GM19099 (cell line): Measurements from ENCODE around the gene ETDC.

ENCODE experiments used
- POLR2A ChIP-seq: IDR thresholded peaks from 3 replicates; pipeline ENCODE4 v1.6.1; 2011; ENCODE audit warnings: low read depth; ENCODE audit not compliant: insufficient read length; ENCODE audit errors: extremely low read depth

Gene ETDC

DNA sequence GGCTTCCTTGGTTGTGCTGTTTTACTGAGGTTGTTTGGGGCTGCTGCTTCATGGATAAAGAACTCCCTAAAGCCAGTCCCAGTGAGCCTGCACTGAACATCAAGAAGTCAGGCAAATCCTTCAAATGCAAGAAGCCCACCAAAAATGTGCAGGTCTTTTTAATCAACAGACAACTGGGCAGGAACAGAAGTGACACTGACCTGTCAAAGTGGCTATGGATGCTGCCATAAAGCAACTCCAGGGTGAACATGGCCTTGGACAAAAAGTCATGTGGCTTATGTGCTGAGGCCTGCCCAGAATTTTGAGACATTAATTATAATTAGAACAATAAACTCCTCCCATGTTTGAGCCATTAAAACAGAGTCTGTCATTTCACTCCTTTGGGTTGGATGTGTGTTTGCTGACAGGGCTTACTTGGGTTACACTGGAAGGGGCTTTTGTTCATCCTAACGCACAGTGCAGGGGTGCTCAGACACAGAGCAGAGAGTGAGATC is at the start of gene ETDC:
TSS of gene ETDC (plus strand) at position 51 of the 494 bp plus-strand sequence. CDS start at position 51, 0 bp downstream.
- no peak for TF ChIP-seq POLR2A

DNA sequence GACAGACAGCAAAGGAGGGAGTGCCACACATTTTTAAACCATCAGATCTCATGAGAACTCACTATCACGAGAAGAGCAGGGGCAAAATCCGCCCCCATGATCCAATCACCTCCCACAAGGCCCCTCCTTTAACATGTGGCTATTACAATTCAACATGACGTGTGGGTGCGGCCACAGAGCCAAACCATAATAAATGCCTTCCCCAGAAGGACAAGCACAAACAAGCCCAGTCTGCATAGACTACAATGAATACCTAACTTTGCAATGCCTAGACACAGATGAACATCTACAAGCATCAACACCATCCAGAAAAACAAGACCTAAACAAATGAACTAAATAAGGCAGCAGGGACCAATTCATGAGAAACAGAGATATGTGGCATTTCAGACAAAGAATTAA is 45.1 kb upstream of the ETDC start:
- TF ChIP-seq POLR2A: no peak

DNA sequence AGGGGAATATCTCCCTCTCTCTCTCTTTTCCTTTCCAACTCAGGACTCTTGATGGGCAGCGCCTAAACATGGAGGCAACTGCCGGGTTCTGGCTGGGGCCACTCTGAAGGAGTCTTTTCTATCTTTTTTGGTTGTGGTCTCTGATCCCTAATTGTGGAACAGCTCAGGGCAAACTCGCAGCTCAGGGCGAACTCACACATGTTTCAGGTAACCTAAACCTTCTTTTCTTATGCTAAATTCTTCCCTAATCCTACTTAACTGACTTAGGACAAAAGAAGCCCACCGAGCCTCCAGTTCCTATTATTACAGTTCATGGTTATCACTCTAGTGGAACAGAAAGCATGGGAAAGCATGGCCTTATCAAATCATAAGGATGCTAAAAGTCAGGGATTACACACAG is 36.1 kb upstream of the ETDC start:
- TF ChIP-seq POLR2A: no peak

DNA sequence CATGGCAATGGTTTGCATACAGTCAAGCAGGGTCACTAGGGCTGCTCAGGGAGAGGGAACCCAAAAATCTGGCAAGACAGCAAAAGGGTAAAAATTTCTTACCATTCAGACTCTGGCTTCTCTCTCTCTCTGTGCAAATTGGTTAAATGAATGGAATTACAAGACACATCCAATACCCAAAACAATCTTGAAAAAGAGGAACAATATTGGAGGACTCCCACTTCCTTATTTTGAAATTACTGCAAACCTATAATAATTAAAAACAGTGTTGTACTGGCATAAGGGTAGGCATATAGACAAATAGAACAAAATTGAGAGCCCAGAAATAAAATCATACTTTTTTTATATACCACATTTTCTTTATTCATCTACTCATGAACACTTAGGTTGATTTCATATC is 33.3 kb upstream of the ETDC start:
- TF ChIP-seq POLR2A: no peak

DNA sequence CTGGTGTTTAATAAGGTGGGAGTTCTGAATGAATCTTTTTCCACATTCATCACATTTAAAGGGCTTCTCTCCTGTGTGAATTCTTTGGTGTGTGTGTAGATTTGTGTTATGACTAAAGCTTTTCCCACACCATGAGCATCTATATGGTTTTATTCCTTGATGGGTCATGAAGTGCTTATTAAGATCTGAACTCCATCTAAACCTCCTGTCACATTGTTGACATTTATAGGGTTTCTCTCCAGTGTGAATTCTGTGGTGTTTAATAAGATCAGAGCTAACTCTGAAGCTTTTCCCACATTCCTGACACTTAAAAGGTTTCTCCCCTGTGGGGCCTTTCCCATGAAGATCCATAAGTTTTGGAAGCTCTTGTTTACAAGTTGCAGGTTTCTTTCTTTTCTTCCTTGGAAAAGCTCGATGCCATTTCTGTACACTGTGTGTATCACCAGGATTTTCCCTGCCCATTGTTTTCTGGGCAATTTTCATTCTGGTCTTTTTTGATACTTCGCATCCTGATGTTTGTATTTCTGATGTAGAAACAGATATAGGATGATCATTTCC is 21.9 kb upstream of the ETDC start:
- TF ChIP-seq POLR2A: no peak

DNA sequence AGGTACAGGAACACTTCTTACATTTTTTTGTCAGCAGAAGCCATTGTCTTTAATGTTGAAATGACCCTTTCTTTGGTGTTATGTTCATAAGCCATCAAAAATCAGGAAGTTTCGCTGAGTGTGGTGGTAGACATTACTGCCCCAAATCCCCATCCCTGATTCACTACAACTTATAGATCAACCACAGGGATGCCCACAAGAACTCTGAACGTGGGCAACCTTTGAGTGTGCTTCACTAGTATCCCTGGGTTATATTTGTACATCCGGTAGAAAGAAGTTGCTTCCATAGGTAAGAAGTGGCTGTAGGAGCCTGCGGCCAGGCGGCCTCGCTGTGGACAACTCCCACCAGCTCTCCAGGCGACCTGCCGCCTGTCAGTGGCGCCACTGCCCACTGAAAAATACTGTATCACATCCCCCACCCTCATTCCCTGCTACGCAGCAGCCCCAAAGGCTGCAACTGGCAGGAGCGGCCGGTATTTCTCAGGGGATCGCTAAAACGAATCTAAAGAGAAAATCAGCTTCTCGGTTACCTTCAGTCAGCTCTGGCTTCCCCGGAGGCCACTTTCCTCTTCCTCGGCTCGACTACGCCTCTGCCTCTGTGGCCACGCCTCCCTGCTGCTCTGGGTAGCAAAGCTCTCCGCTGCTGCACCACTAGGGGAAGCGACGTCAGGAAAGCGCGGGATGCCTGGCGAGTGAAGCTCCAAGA is 13.9 kb upstream of the ETDC start:
- no peak for TF ChIP-seq POLR2A

DNA sequence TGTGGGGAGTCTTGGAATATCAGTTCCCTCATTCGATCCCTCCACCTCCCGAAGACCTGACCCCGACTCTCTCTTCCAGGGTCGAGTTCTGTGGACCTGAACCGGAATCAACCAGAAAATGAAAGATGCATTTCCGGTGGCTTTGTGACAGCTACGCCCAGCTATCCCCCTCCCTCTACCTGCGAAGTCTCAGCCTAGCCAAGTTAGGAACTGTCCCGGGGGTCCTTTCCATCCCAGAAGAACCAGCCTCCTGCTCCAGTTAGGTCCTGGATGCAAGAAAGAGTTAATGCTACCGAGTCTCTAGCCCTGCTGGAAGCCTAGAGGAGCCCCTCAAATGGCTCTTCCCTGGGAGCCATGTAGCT is 13.4 kb upstream of the ETDC start:
- TF ChIP-seq POLR2A: no peak

DNA sequence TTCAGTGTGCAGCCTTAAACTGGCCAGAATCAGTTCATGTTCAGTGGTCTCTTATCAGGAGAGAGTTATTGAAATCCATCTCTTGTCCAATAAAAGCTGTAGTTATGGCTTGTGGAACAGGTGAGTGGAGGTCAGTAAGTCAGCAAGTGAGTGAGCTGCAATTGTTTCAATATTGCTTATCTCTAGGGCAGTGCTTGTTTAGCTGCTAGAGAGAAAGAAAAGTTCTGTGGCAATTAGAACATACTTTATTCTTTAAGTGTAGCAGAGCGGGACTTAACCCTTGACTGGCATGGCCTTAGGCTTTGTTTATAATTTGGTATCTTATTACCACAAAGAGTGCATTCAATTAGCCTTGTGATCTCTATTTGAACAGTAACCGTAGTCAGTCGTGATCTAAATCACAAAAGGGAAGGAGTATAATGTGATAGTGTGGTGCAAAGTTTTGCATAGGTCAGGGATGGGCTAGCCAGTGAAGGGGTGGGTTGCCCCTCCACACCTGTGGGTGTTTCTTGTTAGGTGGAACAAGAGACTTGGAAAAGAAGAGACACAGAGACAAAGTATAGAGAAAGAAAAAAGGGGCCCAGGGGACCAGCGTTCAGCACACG is 6.9 kb upstream of the ETDC start:
- TF ChIP-seq POLR2A: no peak

DNA sequence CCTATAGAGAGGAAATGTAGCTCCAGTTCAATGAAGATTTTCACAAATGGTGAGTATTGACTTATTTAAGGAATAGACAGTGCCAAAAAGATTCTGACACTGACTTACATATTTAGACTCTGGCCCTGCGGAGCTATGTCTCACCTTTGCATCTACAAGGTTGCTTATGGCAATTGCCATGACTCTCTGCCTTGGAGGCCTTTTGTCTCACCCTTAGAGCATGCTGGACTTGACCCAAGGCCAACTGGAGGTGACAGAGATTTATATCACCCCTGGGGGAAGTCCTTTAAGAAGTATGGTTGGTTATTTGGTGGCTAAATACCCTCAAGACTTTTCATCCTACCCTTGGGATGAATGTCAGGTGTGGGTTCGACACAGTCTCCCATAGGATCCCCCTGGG is 4.5 kb upstream of the ETDC start:
- TF ChIP-seq POLR2A: no peak

DNA sequence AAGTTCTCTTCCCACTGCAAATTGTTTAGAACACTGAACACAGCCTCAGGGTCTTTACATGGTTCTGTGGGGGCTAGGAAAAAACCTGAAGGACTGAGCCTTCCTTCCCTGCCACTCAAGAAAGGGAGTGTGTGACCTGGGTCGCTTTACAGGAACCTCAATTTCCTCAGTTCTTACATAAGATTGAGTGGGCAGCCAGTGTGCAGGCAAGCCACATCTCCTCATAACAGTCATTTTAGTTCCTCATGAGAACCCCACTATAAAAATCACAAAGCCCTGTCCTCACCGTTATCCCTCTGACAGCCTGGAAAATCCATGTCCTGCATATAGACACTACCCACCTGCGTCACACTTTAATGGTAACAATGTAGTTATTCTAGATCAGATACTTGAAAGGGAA is 2.1 kb upstream of the ETDC start:
- TF ChIP-seq POLR2A: no peak

DNA sequence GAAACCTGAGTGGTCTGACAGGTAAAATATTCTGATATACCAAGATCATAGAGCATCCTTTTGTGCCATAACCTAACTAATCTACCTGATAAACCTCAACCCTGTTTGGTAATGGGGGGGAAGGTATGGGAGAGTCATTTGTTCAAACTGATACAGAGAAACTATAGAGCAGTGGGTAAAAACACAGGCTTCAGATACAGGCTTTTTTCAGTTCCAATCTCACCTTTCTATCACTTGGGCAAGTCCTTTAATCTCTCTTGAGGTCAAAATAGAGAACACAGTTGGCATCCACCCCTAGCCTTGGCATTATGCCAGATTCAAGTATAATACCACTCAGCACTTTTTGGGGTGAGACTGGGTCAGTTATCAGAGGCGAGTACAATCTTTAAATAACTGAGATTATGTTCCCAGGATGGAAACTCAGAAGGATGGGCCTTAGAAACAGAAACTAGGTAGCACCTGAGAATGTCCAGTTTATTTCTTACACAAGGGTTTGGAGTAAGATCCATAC is 880 bp upstream of the ETDC start:
- TF ChIP-seq POLR2A: no peak

DNA sequence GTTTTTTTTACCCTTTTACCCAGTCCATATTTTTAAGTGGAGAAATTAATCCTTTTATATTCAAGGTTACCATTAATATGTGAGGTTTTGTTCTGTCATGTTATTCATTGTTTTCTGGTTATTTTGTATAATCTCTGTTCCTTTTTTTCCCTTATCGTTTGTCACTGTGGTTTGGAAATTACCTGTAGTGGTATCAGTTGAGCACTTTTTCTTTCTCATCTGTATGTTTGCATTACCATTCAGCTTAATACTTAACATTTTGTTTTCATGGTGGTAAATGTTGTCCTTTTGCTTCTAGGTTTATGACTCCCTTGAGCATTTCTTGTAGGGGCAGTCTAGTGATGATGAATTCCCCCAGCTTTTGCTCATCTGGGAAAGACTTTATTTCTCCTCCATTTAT is 6.6 kb downstream of the ETDC start:
- TF ChIP-seq POLR2A: no peak

DNA sequence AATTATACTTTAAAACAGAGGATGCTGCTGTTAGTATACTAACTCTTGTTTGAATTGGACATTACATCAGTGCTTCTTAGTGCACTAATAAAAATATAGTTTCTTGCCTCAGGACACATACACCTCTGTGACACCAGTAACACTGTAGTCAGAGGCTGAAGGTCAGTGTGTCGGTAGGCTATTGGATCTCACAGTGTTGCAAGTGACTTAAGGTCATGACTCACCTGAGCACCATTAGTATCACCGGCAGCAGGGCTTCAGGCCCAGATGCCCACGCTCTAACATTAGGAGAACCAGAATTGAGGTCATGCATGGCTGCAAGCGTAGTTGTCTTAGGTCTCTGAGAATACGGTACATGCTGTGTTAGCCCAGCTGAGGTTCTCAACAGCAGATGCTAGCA is 15.2 kb downstream of the ETDC start:
- no peak for TF ChIP-seq POLR2A

DNA sequence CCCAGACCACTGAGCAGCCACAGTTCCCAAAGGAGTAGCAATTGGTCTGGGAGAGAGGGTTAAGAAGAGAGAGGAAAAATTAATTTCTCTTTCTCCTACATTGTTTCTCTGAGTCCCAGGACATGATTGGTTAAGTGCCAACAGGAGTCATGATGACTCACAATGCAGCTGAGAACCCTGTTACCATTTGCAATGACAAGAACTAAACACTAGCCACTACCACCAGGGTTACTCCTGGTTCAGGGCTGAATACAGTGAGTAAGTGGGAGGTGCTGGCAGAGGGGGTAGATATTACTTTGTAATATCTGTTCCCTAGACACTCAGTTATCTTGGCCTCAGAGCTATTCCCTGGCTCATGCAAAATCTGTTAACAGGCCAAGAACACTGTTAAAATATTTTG is 18.0 kb downstream of the ETDC start:
- TF ChIP-seq POLR2A: no peak

DNA sequence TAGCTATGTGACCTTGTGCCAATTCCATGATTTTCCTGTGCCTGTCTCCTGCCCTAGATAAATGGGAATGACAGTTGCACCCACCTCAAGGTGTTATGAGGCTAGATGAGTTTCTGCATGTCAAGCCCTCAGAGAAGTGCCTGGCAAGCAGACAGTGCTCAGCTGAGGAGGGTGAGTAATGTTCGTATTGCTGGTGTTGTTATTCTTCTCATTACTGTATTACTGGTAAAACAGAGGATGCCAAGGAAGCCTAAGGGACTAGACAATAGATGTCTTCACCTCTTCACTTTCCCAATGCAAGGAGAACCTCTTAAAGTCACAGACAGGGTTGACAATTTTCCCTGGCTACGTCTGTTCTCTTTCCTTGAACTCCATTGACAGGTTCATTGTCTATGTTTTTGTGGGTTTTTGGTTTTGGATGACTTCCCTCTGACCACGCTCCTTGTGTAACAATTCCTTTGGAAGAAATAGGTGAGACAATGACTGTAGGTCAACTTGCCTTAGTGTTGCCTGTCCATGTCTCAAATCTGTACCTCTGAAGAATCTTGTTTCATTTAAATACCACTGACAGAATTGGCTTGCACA is 19.2 kb downstream of the ETDC start:
- no peak for TF ChIP-seq POLR2A

DNA sequence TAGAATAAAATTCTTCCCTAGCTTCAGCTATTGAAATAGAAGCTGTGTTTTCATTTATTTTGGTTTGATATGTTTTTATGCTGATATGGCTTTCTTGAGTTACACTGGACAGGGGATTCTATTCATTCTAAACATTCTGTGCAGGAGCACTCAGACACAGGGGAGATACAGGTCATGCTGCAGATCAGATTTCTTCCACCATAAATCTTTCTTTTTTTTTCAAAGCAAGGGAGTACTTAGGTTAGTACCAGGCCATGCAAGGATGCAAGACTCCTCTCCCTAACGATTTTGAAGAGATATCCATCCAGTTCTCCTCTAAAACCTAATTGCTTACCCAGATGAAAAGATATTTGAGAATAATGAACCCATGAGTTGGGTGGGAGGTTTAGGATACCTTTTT is 21.4 kb downstream of the ETDC start:
- TF ChIP-seq POLR2A: no peak
